Coronary artery (tissue), 2 donors: ENCODE measurements around the gene C19orf12.

Experiments used
- DNase-seq: peaks from one replicate; pipeline ENCODE4 v3.0.0-alpha.2; 2017; ENCODE audit warnings: low spot score
- H3K27ac ChIP-seq, 2 donors: fragments of 200-600 bp; sonication (generic); one replicate each; pipeline ENCODE4 v1.5.1; 2016 to 2019
- H3K4me3 ChIP-seq: fragments of 200-600 bp; sonication (generic); 2 replicates; pipeline ENCODE4 v1.5.1; 2016; ENCODE audit warnings: mild to moderate bottlenecking, moderate library complexity
- CTCF ChIP-seq: fragments of 200-600 bp; sonication (generic); IDR thresholded peaks from one replicate; pipeline ENCODE4 v1.5.1; 2019; ENCODE audit warnings: antibody characterized with exemption

C19orf12 gene

GRCh38 chr19:29675650-29676186 is 39.3 kb downstream of the C19orf12 start:
- Histone ChIP-seq H3K4me3 (no peak overlapping the region), H3K27ac (peak overlapping the region in 1 of 2 donors; percentile 15)
- no peak for DNase-seq
- TF ChIP-seq CTCF: no peak

- Histone ChIP-seq H3K4me3 (no peak overlapping the region), H3K27ac (no peak overlapping the region)
- no peak for TF ChIP-seq CTCF
- no peak for DNase-seq
These were observed 39.9 kb downstream of the C19orf12 start for GRCh38 chr19:29675120-29675649.

GRCh38 chr19:29674374-29675119 is 40.5 kb downstream of the C19orf12 start:
- DNase-seq: no peak
- TF ChIP-seq CTCF: no peak
- H3K27ac ChIP-seq: no peak overlapping the region
- no peak overlapping the region for H3K4me3 ChIP-seq

GRCh38 chr19:29673451-29674371 is 41.4 kb downstream of the C19orf12 start:
- DNase-seq: no peak
- no peak for TF ChIP-seq CTCF
- H3K27ac ChIP-seq: no peak overlapping the region

GRCh38 chr19:29672933-29673336 is 42.1 kb downstream of the C19orf12 start:
- no peak overlapping the region for H3K27ac ChIP-seq
- DNase-seq: no peak
- no peak for TF ChIP-seq CTCF
- no peak overlapping the region for H3K4me3 ChIP-seq

More at GRCh38 chr19:29673451-29674371, 41.4 kb downstream of the C19orf12 start:
- no peak overlapping the region for H3K4me3 ChIP-seq

GRCh38 chr19:29672319-29672932 is 42.6 kb downstream of the C19orf12 start:
- Histone ChIP-seq H3K4me3 (no peak overlapping the region), H3K27ac (peak overlapping the region in 1 of 2 donors; percentile 2)
- TF ChIP-seq CTCF: no peak
- no peak for DNase-seq
